Tibial nerve (tissue), 4 donors: ENCODE results near the gene LCN1.

Experiments
- EP300 ChIP-seq, 2 donors: sonication (generic); formaldehyde crosslinking; IDR thresholded peaks; one replicate each; pipeline ENCODE4 v1.6.1; 2017; ENCODE audit warnings: antibody characterized with exemption in 2 of 2, mild to moderate bottlenecking in 1 of 2
- POLR2A ChIP-seq, 2 donors: fragments of 450-650 bp; IDR thresholded peaks; one replicate each; pipeline ENCODE4 v1.6.1; 2017; ENCODE audit warnings: antibody characterized with exemption in 2 of 2, mild to moderate bottlenecking in 2 of 2, moderate library complexity in 2 of 2
- TF ChIP-seq, protein P1 (sequence below), 5 experiments: fragments of 200-600 bp in 3 of 5; fragments of 450-650 bp in 2 of 5; sonication (generic) in 3 of 5; IDR thresholded peaks; one replicate each; pipeline ENCODE4 v1.5.1; 2016 to 2019; ENCODE audit warnings: antibody characterized with exemption in 5 of 5, mild to moderate bottlenecking in 3 of 5, moderate library complexity in 2 of 5

DNA sequence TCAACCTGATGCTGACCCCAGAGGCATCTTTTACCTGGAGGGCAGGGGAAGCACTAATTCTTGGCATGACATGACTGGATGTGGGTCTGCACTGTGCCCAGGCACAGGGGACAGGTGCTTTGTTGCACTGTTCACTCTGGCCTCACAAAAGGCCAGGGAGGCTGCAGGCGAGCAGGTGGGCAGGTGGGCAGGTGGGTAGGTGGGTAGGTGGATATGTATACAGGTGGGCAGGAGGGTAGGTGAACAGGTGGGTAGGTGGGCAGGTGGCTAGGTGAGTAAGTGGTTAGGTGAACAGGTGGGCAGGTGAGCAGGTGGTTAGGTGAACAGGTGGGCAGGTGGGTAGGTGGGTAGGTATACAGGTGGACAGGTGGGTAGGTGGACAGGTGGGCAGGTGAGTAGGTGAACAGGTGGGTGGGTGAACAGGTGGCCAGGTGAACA, 41.8 kb downstream of the LCN1 start:
- TF ChIP-seq, protein P1, sequence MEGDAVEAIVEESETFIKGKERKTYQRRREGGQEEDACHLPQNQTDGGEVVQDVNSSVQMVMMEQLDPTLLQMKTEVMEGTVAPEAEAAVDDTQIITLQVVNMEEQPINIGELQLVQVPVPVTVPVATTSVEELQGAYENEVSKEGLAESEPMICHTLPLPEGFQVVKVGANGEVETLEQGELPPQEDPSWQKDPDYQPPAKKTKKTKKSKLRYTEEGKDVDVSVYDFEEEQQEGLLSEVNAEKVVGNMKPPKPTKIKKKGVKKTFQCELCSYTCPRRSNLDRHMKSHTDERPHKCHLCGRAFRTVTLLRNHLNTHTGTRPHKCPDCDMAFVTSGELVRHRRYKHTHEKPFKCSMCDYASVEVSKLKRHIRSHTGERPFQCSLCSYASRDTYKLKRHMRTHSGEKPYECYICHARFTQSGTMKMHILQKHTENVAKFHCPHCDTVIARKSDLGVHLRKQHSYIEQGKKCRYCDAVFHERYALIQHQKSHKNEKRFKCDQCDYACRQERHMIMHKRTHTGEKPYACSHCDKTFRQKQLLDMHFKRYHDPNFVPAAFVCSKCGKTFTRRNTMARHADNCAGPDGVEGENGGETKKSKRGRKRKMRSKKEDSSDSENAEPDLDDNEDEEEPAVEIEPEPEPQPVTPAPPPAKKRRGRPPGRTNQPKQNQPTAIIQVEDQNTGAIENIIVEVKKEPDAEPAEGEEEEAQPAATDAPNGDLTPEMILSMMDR (IDR thresholded peaks at IDR 0.05): no peak
- TF ChIP-seq EP300 (IDR thresholded peaks at IDR 0.05) (no peak), POLR2A (IDR thresholded peaks at IDR 0.05) (no peak)
